Spleen (tissue), 11 donors: Measurements from ENCODE around the gene INTS6L. TPM values are rescaled to one million over a fixed set of nuclear protein-coding genes. Genes with fewer than 3 reads are reported as not detected.
A peak's percentile ranks its signal among the peaks of the same experiment; 100 is the strongest.

Experiments
- DNase-seq: peaks from one replicate; pipeline ENCODE4 v3.0.0-alpha.2; 2020
- H3K27ac ChIP-seq, 8 donors: fragments of 200-600 bp; sonication (generic) in 7 of 8; 1 replicate in 4 of 8; 2 replicates in 4 of 8; pipeline versions ENCODE4 v1.5.0 to v1.8.0; 2016 to 2021; ENCODE audit warnings: inconsistent platforms in 4 of 8, mild to moderate bottlenecking in 4 of 8, moderate library complexity in 1 of 8
- H3K27me3 ChIP-seq, 7 donors: fragments of 200-600 bp; sonication (generic) in 6 of 7; replicated peaks in 1 of 7; 1 replicate in 4 of 7; 2 replicates in 3 of 7; pipeline versions ENCODE4 v1.5.0 to v1.8.0; 2016 to 2021; ENCODE audit warnings: inconsistent platforms in 3 of 7, mild to moderate bottlenecking in 1 of 7
- H3K36me3 ChIP-seq, 6 donors: fragments of 200-600 bp; sonication (generic) in 5 of 6; 1 replicate in 4 of 6; 2 replicates in 2 of 6; pipeline versions ENCODE4 v1.5.0 to v1.8.0; 2016 to 2021; ENCODE audit warnings: inconsistent platforms in 2 of 6
- H3K4me1 ChIP-seq, 6 donors: fragments of 200-600 bp; sonication (generic) in 5 of 6; 1 replicate in 3 of 6; 2 replicates in 3 of 6; pipeline versions ENCODE4 v1.5.0 to v1.8.0; 2016 to 2021; ENCODE audit warnings: inconsistent platforms in 3 of 6
- H3K4me3 ChIP-seq, 8 donors: fragments of 200-600 bp; sonication (generic) in 7 of 8; 1 replicate in 4 of 8; 2 replicates in 4 of 8; pipeline versions ENCODE4 v1.5.0 to v1.8.0; 2016 to 2021; ENCODE audit warnings: inconsistent platforms in 4 of 8, mild to moderate bottlenecking in 4 of 8, moderate library complexity in 2 of 8
- H3K9me3 ChIP-seq, 8 donors: fragments of 200-600 bp; sonication (generic) in 7 of 8; 1 replicate in 4 of 8; 2 replicates in 4 of 8; pipeline versions ENCODE4 v1.5.0 to v1.8.0; 2016 to 2021; ENCODE audit warnings: inconsistent platforms in 4 of 8
- CTCF ChIP-seq, 11 experiments: fragments of 200-600 bp in 7 of 11; fragments of 450-650 bp in 4 of 11; sonication (generic) in 4 of 11; IDR thresholded peaks in 8 of 11; conservative IDR thresholded peaks in 3 of 11; 1 replicate in 7 of 11; 2 replicates in 4 of 11; pipeline versions ENCODE4 v1.4.0 to v1.8.0; 2016 to 2021; ENCODE audit warnings: antibody characterized with exemption in 11 of 11, inconsistent platforms in 4 of 11, mild to moderate bottlenecking in 1 of 11
- POLR2A ChIP-seq, 3 donors: fragments of 450-650 bp; IDR thresholded peaks; one replicate each; pipeline ENCODE4 v1.5.1; 2017; ENCODE audit warnings: antibody characterized with exemption in 3 of 3, mild to moderate bottlenecking in 1 of 3
- POLR2AphosphoS5 ChIP-seq, 3 donors: sonication (generic); formaldehyde crosslinking; IDR thresholded peaks; one replicate each; pipeline ENCODE4 v1.5.1; 2017; ENCODE audit warnings: antibody characterized with exemption in 3 of 3
- WGBS, 5 donors: extraction: QIAGEN DNeasy Blood & Tissue Kit in 3 of 5; methylation state at CpG; one replicate each; pipeline versions ENCODE4 v1.1.5 to v1.1.7; 2013 to 2018; 5-methylcytosine and 5-hydroxymethylcytosine counted together
- intact Hi-C: fragments of 100-400 bp; cut with DNase I; formaldehyde crosslinking; loops from one replicate; pipeline ENCODE4 v1.15.0; 2023; ENCODE audit warnings: low total_unique reads
- polyA plus RNA-seq, 3 donors: library from polyadenylated mRNA; stranded (reverse); fragments of 200-250 nt; gene quantifications; one replicate each; pipeline ENCODE4 v1.2.1, GENCODE V29; 2013
- total RNA-seq, 7 donors: library from RNA; depleted of rRNA in 3 of 7; stranded (reverse); fragments of >200 nt in 3 of 7; fragmentation: NEBNext Ultra II Directional in 4 of 7; extraction: Animal tissue kit (Norgen Biotek cat#: 25700) in 4 of 7; gene quantifications; one replicate each; pipeline versions ENCODE4 v1.1.0 to v1.2.1, GENCODE V29; 2016 to 2021
- donor health status: healthy with polysubstance abuse.
- donor health status: DM: no; HTN: no; CAD: no; lungs with moderate emphysema.
- donor health status: DM: no; HTN: no; CAD: no.
- donor health status: Bipolar disorder and iron deficiency.
- donor health status: healthy.
- donor health status: DM: no; HTN: no; CAD: no.
- donor health status: DM: yes; HTN: yes; CAD: no.

Gene INTS6L
- total and polyA plus RNA-seq, 10 donors = 17.5 to 36.0 (median 19.9) TPM

- TF ChIP-seq CTCF (IDR thresholded peaks at IDR 0.05 in 8 of 11, conservative IDR thresholded peaks at IDR 0.05 in 3 of 11) (no peak), POLR2A (IDR thresholded peaks at IDR 0.05) (no peak), POLR2AphosphoS5 (IDR thresholded peaks at IDR 0.05) (no peak)
- intact Hi-C loops = no loop called here
- no peak for DNase-seq
- Histone ChIP-seq H3K4me3 (no peak overlapping the region), H3K9me3 (no peaks in the 10 kb centered on the region), H3K36me3 (no peaks in the 10 kb centered on the region), H3K27me3 (no peaks in the 10 kb centered on the region), H3K27ac (no peak overlapping the region), H3K4me1 (peaks cover 0 to 20% (median 11%) of the 10 kb centered on the region in 6 donors)
- 44 to 92% (median 75%) methylated on average over 1 of the region's 1 CpG for WGBS, 5 donors
Measured at GRCh38 chrX:135518161-135518560, 2.3 kb upstream of the INTS6L start.

DNA sequence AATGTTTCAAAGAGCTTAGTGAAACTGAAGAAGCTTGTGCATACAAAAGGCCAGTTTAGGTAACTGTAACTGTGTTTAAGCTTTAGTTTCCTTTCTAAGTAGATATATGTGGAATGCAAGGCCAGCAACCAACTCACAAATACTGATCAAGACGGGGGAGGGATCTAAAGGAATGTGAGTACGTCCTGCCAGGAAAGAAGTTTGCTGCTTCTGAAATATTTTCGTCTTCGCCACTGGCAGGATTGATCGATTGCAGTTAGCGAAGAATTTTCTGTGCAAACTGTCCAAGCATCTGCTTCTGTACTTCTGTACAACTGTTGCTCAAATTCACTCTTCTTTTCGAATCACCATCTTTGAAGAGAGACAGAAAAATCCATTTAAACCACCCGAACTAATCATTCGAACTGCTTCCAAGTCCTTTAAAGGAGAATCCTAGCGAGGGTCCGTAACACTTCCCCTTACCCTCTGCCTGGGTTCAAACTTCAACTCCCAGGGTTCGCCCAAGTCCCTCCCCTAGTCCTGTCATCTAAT lies 373 bp upstream of the INTS6L start:
- intact Hi-C loops = no loop called here
- H3K9me3 ChIP-seq = no peaks in the 10 kb centered on the region
- no peaks in the 10 kb centered on the region for H3K27me3 ChIP-seq
- no peak for DNase-seq
- peak overlapping the region in 7 of 8 donors; percentile 48 to 84 (median 60) for H3K4me3 ChIP-seq
- H3K4me1 ChIP-seq = peaks cover 0 to 38% (median 11%) of the 10 kb centered on the region in 6 donors
- WGBS, 5 donors = 2 to 36% (median 3%) methylated on average over 11 to 12 of the region's 12 CpGs
- no peak for TF ChIP-seq CTCF (IDR thresholded peaks at IDR 0.05 in 8 of 11, conservative IDR thresholded peaks at IDR 0.05 in 3 of 11)
- TF ChIP-seq POLR2AphosphoS5 (IDR thresholded peaks at IDR 0.05) = no peak
- TF ChIP-seq POLR2A (IDR thresholded peaks at IDR 0.05) = no peak
- no peaks in the 10 kb centered on the region for H3K36me3 ChIP-seq
- peak overlapping the region; percentile 80 to 97 (median 96) for H3K27ac ChIP-seq

GRCh38 chrX:135521405-135522131 lies 1.1 kb downstream of the INTS6L start:
- intact Hi-C loops = no loop called here

More at GRCh38 chrX:135521405-135522131, 1.1 kb downstream of the INTS6L start:
- peak; percentile 94 for DNase-seq
- H3K36me3 ChIP-seq = no peaks in the 10 kb centered on the region
- 0 to 53% (median 1%) methylated on average over 20 to 61 of the region's 73 CpGs for WGBS, 5 donors
- no peaks in the 10 kb centered on the region for H3K9me3 ChIP-seq
- H3K27ac ChIP-seq = peak overlapping the region; percentile 80 to 97 (median 96)
- H3K27me3 ChIP-seq = no peaks in the 10 kb centered on the region
- peaks cover 0 to 38% (median 11%) of the 10 kb centered on the region in 6 donors for H3K4me1 ChIP-seq
- peak; percentile 85 to 88 (median 86) for TF ChIP-seq POLR2AphosphoS5 (IDR thresholded peaks at IDR 0.05)
- peak in 1 of 3 donors; percentile 57 for TF ChIP-seq POLR2A (IDR thresholded peaks at IDR 0.05)
- no peak for TF ChIP-seq CTCF (IDR thresholded peaks at IDR 0.05 in 8 of 11, conservative IDR thresholded peaks at IDR 0.05 in 3 of 11)
- H3K4me3 ChIP-seq = peak overlapping the region; percentile 43 to 84 (median 56)
